GM12873 (cell line): ENCODE data around the gene COQ5.

Experiments used
- TF ChIP-seq, protein P1 (sequence below): IDR thresholded peaks from 2 replicates; pipeline ENCODE4 v1.5.1; 2012; ENCODE audit warnings: low read depth, mild to moderate bottlenecking, moderate library complexity, low read length, control low read depth; ENCODE audit not compliant: insufficient read depth; ENCODE audit errors: missing control alignments

Gene COQ5

DNA sequence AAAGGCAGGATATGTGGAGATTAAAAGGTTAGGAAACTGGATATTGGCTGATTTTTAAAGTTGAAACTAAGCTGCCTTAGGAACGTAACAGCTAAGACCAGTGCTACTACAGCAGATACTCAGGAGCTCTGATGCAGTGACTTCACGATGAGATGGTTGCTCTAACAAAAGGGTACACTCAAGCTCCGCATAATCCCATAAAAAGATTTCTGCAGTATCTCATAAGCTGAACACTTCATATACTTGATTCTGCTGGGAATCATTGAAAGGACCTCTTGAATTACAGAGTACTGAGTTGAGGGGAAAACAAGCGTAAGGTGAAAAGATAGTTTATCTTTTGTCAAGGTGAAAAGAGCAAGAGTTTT is 8.9 kb upstream of the COQ5 start:
- TF ChIP-seq, protein P1, sequence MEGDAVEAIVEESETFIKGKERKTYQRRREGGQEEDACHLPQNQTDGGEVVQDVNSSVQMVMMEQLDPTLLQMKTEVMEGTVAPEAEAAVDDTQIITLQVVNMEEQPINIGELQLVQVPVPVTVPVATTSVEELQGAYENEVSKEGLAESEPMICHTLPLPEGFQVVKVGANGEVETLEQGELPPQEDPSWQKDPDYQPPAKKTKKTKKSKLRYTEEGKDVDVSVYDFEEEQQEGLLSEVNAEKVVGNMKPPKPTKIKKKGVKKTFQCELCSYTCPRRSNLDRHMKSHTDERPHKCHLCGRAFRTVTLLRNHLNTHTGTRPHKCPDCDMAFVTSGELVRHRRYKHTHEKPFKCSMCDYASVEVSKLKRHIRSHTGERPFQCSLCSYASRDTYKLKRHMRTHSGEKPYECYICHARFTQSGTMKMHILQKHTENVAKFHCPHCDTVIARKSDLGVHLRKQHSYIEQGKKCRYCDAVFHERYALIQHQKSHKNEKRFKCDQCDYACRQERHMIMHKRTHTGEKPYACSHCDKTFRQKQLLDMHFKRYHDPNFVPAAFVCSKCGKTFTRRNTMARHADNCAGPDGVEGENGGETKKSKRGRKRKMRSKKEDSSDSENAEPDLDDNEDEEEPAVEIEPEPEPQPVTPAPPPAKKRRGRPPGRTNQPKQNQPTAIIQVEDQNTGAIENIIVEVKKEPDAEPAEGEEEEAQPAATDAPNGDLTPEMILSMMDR, result no peak

DNA sequence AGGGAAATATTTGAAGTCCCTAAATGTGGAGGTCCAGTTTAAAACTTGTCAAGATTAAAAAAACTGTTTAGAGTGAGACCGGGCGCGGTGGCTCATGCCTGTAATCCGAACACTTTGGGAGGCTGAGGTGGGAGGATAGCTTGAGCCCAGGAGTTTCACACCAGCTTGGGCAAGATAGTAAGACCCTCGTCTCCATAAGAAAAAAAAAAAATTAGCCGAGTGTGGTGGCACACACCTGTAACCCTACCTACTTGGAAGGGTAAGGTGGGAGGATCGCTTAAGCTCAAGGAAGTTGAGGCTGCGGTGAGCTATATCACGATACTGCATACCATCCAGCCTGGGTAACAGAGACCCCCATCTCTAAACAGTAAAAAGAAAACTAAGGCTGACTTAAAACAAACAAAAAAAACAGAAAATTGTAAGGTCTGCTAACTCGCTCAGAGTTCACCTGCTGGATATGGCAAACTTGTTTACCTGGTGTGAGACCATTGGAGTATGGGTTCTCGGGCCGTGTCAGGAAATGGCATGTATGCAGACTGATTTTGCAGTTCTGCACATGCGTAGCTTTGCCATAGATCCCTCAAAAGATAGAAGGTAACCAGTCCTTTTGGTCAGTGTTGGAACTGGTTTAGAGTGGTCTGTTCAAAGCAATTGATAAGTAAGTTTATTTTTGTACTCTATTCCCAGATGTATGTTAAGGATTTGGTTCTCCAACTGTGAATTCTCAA is 7.3 kb upstream of the COQ5 start:
- TF ChIP-seq, protein P1, result no peak

DNA sequence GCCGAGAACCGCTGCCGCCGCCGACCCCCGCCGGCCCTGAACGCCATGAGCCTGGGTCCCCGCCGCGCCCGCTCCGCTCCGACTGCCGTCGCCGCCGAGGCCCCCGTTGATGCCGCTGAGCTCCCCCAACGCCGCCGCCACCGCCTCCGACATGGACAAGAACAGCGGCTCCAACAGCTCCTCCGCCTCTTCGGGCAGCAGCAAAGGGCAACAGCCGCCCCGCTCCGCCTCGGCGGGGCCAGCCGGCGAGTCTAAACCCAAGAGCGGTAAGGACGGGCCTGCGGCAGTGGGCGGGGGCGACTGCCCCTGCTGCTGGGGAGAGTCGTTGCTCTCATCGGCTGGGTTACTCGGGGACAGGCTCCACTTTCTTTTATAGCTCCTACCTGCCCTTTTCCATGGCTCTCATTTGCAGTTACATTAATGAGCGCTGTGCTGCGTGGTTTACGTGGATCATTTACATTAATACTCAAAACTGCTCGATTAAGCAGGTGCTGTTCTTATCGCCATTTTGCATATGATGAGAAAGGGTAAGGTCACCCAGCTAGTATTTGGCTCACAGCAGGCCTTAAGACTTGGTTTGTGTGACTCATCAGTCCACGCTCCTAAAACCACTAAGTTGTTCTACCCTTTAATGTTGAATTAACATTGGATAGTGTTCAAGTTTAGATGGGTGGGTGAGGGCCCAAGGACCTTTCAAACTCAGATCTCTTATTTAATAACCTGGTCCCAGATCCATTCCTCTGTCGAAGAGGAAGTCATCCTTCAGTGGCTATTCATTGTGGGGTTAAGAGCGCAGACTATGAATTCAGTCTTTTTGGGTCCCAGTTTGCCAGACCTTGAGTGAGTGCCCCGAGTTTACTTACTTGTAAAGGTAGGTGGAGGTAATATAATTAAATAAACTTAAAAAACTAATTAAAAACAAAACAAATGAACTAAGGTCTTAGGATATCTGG is 6.0 kb upstream of the COQ5 start:
- TF ChIP-seq, protein P1, result peak; percentile 19

DNA sequence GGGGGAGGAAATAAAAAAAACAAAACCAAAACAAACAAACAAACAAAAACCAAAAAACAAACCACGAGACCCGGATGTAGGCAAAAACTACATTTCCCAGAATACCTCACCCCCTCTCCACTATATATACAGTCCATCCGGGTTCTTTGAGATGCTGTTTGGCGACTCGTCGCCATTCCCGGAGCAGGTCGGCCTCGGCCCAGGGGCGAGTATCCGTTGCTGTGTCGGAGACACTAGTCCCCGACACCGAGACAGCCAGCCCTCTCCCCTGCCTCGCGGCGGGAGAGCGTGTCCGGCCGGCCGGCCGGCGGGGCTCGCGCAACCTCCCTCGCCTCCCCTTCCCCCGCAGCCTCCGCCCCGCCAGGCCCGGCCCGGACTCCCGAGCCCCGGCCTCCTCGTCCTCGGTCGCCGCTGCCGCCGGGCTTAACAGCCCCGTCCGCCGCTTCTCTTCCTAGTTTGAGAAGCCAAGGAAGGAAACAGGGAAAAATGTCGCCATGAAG is 5.3 kb upstream of the COQ5 start, which contains the start of gene RNF10:
RNF10 (plus strand) TSS at position 154 of the 500 bp plus-strand sequence. CDS start 456 bp downstream, outside the sequence.
- TF ChIP-seq, protein P1, result no peak

DNA sequence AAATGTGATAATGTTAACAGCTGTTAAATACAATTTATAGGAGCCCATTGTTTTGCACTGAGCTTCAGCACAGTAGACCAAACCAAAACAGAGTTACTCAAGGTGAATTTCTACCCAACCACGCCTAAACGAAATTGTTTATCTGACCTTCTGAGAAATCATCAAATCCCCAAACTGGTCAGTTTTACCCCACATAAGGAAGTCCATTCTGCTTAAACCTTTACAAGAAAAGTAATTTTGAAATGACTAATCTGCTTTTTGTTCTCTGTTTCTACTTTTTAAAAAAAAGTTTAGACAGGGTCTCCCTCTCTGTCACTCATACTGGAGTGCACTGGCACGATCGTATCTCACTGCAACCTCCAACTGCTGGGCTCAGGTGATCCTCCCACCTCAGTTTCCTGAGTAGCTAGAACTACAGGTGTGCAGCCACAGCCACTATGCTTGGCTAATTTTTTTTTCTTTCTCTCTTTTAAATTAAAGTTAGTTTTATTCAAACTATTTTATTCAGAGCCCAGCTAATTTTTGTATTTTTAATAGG is 3.8 kb upstream of the COQ5 start:
- TF ChIP-seq, protein P1, result no peak

DNA sequence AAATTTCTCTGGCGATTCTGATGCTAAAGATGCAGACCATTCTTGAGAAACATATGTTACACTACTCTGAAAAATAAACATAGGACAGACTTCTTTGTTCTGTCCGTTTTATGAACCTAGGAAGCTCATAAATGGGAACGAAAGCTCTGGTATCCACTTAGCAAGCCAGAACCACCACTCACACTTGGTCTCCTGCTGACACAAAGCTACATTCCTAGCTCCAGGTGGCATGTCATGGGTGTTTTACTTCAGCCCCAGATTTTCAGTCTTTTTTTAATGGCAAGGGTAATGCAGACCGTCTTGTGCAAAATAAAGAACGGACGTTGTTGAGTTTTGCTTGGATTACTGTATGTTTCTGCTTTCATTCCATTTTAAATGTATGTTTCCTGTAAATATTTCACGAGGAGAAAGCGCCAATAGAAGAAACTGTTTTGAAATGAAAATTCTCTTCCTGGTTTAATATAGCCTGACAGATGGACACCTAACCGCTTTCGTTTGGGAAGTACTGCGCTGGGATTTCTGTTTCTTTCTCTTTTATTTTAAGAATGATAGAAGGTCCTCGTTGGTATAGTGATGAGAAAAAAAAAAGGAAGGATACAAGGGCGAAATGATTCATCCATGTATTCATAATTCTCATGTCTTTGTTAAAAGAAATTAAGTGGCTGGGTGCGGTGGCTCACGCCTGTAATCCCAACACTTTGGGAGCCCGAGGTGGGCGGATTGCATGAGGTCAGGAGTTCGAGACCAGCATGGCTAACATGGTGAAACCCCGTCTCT is 871 bp upstream of the COQ5 start:
- TF ChIP-seq, protein P1, result no peak
